HG03460 (cell line): ENCODE results near the gene MTMR1.

Experiments used
- ATAC-seq: cut with Tn5 transposase; IDR thresholded peaks from one replicate; pipeline ENCODE4 v1.9.1; 2021; ENCODE audit not compliant: unreplicated experiment

Gene MTMR1

DNA sequence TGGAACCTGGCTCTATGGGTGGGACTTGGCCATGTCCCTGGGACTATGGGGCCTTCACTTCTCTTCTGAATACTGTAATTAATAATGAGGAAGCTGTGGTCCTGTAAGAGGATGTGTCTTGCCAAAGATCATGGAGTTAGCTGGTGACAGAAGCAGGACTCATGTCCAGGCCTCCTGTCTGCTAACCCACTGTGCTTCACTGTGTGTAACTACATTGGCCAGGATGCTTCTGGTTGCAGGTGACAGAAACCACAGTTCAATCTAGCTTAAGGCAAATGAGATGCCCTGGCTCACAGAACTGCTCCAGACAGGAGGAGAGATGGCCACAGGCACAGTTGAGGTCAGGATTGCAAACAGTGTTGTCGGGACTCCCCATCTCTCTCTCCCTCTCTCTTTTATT lies 3.1 kb downstream of the MTMR1 start:
- no peak for ATAC-seq

DNA sequence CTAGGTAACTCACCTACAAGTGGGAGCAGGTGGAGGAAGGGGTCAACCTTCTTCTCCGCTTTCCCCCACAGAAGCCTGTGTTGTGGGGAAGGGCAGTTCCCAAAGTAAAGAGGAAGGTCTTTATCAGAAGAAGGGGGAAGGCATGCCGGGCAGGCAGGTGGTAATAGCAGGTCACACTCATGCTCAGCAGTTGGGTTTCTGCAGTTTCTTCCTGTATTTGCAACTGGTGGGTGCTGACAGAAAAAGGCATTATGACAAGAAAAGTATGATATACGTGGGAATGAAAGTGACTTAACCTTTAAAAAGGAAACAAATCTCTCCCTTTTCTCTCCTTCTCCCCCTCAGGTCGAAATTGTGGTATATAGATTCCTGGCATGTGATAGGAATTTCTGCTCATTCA lies 3.7 kb downstream of the MTMR1 start:
- ATAC-seq = no peak

DNA sequence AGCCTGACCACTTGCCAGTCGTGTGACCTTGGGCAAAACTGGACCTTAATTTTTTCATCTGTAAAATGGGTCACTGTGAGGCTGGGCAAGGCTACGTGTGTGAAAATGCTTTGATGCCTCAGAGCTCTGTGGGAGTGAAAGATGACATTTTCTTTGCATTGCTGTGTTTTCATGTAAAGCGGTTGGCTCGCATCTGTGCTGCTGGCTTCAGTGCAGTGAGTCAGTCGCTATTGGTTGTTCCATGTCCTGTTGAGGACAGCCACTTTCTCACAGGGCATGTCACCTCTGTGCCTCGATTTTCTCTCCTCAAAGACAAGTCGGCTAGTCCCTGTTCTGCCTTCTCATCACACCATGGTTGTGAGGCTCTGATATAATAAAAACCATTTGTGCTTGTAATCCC lies 4.4 kb downstream of the MTMR1 start:
- ATAC-seq = no peak

DNA sequence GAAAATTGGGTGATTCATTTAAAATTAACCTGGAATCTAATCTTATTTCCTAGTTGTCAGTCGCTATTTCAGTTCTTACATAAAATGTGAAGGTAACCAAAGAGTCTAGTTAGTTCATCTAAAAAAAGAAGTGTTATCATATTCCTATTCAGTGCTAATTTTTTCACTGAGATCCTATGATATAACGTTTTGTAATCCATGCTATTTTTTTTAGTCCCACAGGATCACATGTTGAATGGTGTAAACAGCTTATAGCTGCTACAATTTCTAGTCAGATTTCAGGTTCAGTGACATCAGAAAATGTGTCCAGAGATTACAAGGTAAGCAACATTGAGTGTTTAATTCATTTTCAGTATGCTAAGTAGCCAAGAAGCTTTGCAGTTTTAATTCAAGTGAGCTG lies 5.8 kb downstream of the MTMR1 start:
- no peak for ATAC-seq

DNA sequence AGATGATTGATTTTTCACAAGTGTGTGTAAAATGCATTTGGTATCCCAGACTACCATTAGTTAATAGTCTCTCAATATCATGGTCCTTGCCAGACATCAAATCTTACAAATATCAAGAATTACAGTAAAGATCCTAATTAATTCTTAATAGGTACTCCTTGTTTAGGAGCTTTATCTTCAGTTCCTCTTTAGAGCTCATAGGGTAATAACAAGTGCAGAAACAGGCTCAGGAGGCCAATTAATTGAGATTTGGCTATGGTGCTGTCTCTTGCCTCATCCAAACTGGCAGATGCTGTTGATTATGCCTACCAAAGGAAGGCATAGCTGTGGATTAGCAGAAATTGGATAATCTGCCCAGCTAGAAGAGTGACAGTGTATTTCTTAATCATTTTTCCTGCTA lies 6.9 kb downstream of the MTMR1 start:
- no peak for ATAC-seq

DNA sequence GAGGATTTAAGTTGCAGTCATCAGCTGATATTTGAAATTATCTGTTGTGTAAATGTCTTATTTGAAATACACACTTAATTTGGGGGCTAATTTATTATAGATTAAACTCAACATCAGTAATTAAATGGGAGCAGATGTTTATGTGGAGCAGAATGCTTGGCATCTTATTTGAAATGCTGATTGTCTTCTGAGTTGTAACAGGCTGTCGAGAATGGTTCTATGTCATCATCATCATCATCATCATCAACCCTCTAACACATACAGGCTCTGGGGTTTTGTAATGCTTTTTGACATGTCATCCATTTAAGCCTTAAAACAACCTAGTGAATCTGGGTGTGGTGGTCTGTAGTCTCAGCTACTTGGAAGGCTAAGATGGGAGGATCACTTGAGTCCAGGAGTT lies 8.2 kb downstream of the MTMR1 start:
- no peak for ATAC-seq

DNA sequence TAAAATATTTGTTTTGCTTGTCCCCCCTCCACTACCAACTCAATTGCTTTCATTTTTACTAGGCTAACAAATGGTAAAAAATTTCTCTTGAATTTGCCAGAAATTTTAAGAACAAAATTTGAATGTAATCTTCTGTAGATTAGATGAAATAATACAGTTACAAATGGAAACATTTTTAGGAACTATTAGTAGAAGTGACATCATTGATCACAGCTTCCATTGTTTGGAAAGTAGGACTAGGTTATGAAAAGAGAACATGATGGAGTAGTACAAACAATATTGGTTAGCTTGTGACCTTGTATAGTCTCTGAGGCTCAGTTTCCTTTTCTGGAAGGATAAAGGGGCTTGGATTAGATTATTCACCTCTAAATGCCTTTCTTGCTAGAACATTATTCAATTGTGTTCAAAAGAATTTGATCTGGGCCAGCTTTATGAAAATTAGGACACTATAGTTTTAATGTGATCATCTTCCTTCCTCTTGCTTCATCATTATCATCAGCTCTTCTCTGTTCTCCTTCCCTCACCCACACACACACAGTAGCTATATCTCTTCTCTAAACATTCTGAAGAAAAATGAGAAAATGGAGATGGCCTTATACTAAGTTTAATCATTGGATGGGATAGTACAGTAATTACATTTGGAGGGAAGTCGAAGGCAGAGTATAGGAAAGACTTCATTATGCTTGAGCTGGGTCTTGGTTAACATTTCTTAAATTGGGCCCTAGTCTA lies 9.9 kb downstream of the MTMR1 start:
- no peak for ATAC-seq

DNA sequence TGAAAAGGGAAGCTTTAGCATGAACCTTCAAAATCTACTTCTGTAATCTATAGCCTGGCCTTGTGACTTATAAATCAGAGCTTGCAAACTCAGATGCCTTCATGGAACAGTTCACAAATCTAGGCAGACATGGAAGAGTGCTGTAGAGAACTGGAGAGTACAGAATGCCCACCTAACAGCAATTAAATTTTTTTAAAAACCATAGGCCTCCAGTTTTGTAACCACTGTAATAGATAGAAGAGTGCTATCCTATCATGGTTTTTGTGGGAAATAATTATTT lies 10.4 kb downstream of the MTMR1 start:
- no peak for ATAC-seq

DNA sequence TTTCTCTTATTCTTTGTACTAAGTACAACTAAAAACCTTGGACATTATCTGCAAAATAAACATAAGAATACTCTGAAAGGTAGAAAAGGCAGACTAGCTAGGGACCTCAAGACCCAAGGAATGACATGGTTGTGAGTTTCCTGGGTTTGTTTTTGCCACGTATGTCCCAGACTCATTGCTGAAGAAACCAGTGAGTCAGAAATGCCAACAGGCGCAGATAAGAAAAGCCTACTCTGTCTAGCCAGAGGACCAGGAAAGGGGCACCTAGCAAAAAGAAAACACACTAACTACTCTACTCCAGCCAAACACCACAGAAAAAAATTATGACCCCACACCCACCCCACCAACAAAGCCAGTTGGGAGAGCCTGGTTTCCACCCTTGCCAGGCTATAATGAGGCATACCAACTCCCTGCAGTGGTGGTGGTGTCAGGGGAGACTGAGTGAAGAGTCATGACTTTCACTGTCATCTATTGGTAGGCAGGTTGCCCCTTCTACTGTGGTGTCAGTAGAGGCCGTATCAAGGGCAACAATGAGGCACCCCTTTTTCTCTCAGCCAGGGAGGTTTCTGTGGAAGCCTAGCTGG lies 10.9 kb downstream of the MTMR1 start:
- no peak for ATAC-seq

DNA sequence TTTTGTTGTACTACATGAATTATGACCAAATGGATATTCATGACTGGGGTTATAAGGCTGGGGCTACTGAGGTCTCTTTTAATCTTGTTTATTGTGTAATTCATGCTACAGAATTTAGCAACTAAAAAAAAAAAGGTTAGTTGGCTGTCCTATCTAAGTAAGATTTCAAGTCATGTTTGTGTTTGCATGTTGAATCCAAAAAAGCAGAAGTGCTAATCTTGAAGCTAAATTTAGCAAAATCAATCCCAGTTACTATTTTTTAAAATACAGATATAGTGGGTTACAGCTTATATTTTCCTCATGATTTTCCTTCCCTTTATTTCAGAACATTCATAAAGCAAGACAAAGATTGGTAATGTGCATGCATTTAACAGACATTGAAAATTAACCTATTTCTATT lies 19.4 kb downstream of the MTMR1 start:
- no peak for ATAC-seq

DNA sequence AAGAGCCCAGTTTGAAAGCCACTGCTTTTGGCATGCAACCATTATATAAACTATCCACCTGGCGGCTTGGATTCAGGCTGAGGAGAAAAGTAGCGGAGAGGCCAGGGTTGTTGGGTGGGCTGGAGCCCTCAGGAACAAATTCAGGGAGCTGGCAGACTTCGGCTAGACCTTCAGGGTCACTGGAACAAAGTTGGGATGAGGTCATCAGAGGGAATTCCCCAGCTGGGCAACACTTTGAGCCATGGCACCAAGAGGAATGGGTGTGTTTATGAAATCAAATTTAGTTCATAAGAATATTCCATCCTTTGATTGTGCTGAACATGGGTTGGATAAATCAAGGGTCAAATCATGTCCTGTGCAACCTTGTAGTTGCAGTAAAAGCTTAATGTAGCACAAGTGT lies 22.0 kb downstream of the MTMR1 start:
- ATAC-seq = no peak

DNA sequence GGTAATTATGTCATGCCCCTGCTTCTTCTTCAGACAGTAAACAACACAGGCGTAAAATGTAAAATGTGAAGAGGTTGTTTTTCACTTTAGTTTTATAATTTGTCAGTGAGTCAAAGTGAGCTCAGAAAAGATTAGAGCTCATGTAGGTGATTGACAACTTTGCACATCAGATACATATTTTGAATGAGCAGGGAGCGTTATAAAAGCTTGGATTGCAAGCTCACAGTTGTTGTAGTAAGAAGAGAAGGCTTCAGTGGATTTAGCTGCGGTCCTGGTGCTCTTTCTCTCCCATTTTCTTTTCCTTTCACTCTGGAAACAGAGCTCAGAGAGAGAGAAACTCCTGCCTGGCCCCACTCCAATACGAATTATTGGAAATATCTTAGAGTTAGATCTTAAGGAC lies 26.4 kb downstream of the MTMR1 start:
- ATAC-seq = no peak

DNA sequence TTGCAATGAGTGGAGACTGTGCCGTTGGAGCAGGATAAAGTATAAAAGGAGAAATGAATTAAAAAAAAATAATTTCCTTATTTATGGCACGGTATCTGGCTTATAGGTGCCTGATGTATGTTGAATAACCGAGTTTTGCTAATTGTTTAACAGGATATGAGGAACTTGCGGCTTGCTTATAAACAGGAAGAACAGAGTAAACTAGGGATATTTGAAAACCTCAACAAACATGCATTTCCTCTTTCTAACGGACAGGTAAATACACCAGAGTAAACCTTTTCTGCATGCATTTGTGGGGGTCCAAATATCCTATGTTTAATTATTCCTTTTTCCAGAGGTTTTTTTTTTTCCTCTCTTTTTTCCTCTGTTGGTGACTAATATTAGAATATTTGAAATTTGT lies 36.8 kb downstream of the MTMR1 start:
- ATAC-seq = no peak

DNA sequence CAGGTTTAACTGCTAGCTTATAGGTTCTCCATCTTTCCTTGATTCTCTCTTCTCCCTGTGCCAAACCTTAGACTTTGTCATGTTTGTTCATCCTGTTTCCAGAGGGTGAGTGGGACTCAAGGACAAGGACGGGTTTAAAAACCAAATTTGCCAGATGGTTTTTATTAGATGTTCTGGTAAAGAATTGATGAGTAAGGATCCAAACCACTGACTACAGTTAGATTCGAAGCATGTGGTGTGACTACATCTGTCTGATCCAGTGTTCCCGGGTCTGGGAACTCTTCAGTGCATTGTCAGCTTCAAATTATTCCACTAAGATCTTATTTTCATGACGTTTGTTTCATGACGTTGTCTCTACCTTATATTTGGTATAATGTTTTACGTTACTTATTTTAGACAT lies 37.5 kb downstream of the MTMR1 start:
- ATAC-seq = no peak

DNA sequence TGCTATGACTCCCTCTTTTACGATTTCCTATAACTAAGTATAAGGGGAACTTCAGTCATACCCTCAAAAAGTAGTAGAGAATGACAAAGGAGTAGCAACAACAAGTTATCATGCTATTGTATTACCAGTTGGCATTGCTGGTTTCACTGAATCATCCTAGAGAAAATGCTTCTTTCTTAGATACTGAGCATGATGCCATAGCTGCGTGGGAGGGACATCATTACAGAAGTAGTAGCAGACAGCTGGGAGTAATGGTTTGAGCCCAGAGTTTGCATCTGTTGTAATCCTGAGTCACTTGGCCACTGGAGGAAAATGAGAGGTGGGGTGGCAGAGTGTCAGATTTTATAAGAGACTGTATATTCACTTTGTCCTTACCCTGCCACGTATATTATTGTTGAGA lies 38.6 kb downstream of the MTMR1 start:
- no peak for ATAC-seq

DNA sequence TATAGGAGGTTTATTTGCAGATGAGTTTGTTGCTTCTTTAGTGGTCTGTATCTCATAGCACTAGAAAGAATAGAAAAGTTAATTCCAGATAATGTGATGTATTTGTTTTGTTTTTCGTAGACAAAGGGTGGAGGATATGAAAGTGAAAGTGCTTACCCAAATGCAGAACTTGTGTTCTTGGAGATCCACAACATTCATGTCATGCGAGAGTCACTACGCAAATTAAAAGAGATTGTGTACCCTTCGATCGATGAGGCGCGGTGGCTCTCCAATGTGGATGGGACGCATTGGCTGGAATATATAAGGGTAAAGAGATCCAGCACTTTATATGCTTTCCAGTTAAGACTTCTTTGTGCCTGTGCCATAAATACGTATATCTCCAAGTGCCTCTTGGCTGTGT lies 43.3 kb downstream of the MTMR1 start:
- ATAC-seq = no peak

DNA sequence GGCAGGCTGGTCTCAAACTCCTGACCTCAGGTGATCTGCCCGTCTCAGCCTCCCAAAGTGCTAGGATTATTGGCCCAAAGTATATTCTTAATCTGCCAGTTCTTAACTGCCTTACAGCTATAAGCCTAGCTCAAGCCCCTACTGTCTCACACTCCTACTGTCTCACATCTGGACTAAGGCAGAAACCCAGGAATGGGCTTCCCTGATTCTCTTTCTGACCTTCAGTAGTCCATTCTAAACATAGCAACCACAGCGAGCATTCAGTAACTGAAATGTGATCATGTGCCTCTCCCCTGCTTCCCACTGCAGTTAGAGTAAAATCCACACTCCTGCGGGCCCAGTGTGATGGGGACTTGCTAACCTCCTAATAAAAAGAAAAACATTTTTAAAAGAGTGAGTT lies 58.9 kb downstream of the MTMR1 start:
- no peak for ATAC-seq

DNA sequence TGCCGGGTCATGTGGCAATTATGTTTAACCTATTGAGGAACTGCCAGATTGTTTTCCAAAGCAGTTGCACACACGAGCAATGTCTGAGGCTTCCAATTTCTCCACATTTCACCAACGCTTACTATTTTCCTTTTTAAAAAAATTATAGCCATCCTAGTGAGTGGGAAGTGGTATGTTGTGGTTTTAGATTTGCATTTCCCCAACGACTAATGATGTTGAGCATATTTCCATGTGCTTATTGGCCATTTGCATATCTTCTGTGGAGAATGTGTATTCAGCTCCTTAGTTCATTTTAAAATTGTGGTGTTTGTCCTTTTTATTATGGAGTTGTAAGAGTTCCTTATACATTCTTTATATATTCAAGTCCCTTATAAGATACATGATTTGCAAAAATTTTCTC lies 60.2 kb downstream of the MTMR1 start:
- ATAC-seq = no peak

DNA sequence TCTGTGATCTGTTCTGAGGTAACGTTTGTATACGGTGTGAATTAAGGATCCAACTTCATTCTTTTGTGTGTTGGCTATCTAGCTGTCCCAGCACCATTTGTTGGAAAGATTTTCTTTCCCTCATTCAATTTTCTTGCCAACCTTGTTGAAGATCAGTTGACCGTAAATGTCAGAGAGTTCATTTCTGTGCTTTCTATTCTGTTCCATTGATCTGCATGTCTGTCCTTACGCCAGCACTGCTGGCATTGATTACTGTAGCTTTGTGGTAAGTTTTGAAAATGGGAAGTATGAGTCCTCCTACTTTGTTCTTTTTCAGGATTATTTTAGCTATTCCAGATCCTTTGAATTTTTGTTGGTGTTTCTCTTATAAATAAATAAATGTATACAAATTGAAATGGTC lies 60.8 kb downstream of the MTMR1 start:
- no peak for ATAC-seq

DNA sequence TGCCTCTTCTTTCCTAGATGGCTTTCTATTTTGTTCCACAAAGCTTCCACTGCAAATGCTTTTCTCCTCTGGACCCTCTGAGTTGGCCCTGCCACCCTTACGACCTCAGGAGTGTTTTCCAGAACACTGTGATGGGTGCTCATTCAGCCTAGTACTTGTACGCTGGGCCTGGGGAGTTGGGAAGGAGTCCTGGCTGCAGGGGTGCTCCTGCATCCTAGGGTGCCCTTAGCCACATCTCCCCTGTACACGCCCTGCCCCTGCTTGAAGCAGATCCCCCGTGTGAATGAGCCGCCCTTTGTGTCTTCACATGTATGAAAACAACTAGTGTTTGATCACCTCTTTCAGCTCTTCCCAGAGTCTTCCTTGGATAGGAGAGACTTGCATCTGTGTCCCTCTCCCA lies 64.2 kb downstream of the MTMR1 start:
- no peak for ATAC-seq

DNA sequence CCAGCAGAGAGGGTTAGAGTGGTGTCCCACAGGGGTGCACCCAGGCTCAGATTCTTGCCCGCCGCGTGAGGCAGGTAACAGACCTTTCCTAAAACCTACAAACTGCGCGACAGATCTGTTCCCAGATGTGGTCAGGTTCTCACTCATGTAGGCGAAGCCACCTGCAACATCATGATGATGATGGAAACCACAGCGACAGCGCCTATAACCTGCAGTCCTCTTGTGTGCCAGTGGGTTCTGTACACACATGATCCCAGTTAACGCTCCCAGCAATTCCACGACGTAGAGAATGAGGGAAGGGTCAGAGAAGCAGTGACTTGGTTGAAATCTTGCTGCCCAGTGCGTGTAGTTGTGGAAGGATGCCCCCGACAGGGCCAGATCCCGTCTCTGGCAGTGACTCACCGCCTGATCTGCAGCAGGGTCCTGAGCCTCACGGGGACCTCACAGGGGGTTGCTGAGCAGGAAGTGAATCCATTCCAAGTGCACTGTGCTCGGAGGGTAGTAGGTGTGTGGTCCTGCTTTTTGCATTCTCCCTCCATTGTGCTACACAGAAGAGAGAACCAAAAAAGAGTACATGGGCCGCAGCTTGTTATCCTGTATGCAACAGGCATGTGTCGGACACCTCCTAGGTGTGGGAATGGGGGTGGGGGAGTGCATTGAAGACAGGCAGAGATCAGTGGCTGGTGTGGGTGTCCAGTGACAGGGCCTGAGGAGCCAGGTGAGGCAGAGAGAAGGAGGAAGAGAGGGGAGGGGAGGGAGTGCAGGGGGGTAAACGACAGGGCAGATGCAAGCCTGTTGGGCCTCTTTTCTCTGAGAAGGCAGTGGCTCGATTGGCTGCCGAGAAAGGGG lies 66.6 kb downstream of the MTMR1 start:
- no peak for ATAC-seq

DNA sequence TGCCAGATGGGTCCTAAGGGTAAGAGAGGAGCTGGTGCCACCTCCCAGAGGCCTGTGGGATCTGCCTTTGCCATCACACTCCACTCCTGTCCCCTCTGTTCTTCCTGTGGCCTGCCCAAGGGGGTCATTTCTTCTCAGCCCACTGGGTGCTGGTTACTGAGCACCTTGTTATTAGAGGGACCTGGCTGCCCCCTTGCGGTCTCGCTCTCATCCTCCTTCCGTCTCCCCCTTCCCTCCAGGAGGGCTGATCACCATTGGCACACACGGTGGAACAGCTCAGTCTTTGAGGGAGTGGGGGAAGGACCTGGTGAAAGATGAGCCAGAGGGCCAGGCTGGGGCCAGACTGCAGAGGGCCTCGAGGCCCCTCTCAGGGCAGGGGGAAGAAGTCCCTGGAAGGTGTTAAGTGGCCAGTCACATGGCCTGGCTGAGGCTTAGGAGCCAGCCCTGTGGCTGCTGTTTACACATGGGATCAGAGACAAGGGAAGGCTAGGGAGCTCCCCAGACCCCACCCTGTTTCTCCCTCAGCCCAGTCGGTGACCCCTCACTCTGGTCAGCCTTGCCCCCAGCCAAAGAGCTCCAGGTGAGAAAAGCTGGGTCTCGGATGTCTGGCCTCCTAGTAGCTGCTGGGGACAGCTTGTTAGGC lies 68.1 kb downstream of the MTMR1 start:
- ATAC-seq = no peak
